ENCODE data around the gene SGK1.
"Not testable (repeated sequence)": the region's sequence is repeated elsewhere in the genome, so short reads cannot be mapped to it uniquely, and the experiment has no call there.

SGK1 gene

GRCh38 chr6:134182528-134182927 lies 135.4 kb downstream of the SGK1 start:
- peak; percentile 17 for DNase-seq

- not testable (repeated sequence) for DNase-seq
Measured at GRCh38 chr6:134181726-134182125, 136.2 kb downstream of the SGK1 start.

DNA sequence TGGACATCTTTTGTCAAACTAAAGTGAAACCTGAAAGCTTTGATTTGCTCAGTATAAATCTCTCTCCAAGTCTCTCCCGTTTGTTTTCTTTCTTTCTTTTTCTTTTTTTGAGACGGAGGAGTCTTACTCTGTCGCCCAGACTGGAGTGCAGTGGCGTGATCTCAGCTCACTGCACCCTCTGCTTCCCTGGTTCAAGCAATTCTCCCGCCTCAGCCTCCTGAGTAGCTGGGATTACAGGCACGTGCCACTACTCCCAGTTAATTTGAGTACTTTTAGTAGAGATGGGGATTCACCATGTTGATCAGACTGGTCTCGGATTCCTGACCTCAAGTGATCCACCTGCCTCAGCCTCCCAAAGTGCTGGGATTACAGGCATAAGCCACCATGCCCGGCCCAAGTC lies 136.7 kb downstream of the SGK1 start:
- DNase-seq: not testable (repeated sequence)

DNA sequence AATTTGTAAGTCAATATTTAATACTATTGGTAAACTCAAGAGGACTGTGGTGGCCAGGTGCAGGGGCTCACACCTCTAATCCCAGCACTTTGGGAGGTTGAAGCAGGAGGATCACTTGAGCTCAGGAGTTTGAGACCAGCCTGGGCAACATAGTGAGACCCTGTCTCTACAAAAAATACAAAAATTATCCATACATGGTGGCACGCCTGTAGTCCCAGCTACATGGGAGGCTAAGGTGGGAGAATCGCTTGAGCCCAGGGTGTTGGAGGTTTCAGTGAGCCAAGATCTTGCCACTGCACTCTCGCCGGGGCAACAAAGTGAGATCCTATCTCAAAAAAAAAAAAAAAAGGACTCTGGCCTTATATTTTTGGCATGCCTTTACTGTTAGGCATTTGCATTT lies 137.4 kb downstream of the SGK1 start:
- not testable (repeated sequence) for DNase-seq

DNA sequence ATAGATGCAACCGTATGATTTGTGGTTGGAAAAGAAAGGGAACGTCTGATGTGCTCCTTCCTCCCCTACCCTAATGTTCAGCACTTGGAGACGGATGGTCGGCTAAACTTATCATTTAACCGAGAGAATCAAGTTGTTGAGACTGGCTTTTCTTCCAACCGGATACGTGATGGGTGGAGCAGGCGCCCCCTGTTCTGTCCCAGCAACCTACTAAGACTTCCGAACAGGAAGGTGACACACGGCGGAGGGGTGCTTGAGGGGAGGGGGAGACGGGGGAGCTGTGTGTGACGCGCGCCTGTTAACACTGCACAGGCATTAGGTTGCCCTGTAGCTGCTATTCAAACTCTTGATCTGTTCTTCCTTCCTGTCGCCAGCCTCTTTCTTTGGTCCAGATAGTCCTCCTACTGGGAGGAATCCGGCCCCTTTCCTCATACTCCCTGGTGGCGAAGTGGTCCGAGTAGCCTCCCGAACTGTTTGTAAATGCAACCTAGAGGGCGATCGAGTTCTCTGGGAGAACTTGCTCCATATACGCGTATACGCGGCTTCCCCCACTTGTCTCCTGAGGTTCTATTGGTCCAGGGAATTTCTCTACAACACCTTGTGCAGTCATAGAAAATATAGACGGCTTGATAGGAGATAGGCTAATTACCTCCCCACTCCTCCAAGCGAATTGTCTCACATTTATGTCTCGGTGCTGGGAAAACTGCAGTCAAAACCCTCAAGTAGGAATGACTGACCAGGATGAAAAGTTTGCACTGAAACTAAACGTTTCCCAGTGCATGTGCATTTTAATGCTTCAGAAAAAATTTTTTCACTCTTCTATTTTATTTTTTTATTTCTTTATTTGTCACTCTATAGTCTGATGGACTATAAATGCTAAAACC lies 139.5 kb downstream of the SGK1 start:
- no peak for DNase-seq

- DNase-seq: no peak
Measured at GRCh38 chr6:134177753-134178160, 140.2 kb downstream of the SGK1 start.

DNA sequence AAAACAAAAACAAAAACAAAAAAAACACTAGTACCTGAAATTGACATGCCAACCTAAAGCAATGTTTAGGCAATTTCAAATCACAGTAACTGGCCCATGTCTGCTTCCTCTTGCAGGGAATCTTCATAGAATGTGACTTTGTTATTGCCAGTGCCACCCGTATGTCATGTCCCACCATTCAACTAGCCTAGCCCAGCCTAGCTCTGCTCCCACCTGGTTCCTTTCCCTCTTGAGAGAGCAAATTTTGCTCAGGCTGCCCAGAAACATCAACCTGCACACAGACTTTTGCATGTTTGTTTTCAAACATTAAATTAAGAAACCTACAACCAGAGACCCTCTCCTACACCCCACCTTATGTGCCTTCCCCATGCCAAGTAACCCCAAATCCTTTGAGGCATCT lies 140.7 kb downstream of the SGK1 start:
- no peak for DNase-seq

- no peak for DNase-seq
Measured at GRCh38 chr6:134176264-134176975, 141.5 kb downstream of the SGK1 start.

DNA sequence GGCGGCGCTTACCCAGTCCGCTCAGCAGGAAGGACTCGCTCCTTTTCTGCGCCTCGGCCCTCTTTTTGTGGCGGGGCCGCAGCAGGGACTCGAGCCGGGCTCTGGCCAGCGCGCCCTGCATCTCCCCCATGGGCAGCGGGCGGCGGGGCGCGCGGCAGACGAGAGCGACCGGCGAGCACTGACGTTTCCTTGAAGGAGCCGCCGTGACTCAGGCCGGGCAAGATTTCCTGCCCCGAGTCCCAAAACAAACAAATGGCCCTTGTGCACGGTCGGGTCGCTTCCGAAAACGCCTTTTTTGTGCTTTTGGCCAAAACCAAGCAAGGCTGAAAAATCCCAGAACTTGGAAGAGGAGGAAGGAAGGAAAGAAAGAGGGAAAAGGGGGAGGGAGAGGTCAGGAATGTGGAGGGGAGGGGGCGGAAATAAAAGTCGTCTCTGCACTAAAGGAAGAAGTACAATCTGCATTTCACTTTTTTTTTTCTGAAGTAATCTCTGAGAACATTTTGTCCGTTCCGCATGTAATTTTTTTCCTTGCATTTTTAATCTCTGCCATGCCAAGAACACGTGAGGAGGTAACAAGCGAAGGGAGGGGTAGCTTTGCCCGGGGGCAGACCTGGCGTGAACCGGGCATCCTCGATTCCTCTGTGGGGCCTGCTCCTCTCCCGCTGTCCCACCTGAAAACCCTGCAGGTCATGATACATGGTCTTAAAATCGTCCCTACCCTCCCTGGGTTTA lies 142.2 kb downstream of the SGK1 start:
- DNase-seq: no peak

GRCh38 chr6:134174672-134175531 lies 143.0 kb downstream of the SGK1 start:
- DNase-seq: peak; percentile 78

DNA sequence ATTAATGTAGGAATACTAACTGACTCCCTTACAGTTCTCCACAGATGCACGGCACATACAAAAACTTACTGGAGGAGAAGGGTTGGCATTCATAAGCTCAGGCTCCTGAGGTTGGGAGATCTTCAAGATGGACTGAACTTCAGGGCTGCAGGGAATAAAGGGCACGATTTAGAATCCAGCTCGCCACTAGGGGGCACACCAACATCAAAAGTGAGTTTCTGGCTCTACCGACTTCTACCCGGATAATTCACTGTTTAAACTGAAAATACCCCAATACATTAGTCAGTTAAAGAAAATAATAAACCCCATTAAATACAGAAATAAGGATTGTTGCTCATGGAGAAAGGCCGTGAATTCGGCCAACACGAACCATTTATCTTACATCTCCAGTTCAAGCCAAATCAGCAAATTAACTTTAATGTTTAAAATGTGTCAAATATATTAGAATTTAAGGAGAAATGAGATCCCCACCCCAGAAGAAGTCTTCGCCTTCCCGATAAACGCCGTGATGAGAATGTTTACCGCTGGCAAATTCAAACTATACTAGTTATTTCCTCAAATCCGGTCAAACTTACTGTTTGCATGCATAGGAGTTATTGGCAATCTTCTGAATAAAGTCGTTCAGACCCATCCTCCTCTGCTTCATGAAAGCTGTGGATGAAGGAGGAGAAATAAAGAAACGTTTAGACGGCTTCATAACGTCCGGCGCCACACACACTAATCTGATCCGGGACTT lies 143.8 kb downstream of the SGK1 start:
- peak; percentile 48 for DNase-seq

- no peak for DNase-seq
Measured at GRCh38 chr6:134173366-134173725, 144.6 kb downstream of the SGK1 start.

- DNase-seq: no peak
Measured at GRCh38 chr6:134172706-134173365, 145.1 kb downstream of the SGK1 start.

DNA sequence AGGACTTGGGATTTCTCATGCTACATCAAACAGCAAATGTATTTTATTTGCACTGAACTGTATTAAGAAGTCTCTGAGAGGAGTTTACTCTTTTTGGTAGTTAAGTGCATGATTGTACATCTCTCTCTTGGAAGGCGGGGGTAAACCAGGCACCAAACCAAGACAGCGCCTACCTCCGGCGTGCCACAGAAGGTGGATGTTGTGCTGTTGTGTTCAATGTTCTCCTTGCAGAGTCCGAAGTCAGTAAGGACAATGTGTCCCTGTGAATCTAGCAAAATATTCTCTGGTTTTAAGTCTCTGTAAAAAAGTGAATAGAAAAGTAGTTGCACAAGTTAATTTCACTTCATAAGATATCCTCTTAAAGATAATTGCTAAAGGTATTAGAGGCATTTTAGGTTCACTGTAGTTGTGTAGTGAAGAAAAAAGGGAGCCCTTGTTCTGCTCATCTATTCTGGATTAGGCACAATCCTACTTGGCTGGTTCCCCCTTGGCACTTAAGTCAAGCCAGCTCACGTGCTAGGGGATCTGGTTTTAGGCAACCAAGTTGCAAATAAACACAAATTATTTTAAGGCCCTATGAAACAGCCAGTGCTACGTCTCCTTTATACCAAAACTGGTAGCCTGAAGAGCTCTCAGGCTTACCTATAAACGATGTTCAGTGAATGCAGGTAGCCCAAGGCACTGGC lies 145.7 kb downstream of the SGK1 start:
- no peak for DNase-seq

DNA sequence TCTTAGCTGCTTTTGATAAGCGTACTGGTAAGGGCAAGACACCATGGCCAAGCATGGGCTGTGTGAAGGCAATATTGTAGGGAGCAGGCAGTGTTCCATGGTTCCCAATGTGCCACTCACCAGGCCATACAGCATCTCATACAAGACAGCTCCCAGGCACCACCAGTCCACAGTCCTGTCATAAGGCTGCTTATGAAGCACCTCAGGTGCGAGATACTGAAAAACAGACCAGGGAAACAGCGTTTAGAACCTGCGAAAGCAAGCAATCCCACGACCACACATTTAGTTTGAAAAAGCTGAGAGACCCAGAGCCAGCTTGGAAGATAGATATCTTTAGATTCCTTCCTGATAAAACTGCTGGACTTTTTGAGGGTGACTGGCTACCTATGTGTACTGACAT lies 146.4 kb downstream of the SGK1 start:
- no peak for DNase-seq

DNA sequence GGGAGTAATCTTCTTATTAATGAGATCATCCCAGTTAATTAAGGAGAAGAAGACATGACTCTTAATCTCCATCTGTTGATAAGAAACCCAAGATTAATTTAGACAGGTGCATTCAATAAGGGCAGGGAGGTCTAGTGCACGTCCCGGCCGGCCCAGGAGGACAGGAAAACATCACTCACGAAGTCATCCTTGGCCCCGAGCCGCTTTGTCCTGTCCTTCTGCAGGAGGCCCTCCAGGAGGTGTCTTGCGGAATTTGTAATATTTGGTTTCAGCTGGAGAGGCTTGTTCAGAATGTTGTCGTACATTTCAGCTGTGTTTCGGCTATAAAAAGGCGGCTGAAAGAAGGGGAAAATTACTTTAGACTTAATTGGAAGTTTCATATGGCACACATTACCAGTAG lies 147.1 kb downstream of the SGK1 start:
- DNase-seq: no peak

- DNase-seq: no peak
Measured at GRCh38 chr6:134169871-134170486, 147.9 kb downstream of the SGK1 start.

DNA sequence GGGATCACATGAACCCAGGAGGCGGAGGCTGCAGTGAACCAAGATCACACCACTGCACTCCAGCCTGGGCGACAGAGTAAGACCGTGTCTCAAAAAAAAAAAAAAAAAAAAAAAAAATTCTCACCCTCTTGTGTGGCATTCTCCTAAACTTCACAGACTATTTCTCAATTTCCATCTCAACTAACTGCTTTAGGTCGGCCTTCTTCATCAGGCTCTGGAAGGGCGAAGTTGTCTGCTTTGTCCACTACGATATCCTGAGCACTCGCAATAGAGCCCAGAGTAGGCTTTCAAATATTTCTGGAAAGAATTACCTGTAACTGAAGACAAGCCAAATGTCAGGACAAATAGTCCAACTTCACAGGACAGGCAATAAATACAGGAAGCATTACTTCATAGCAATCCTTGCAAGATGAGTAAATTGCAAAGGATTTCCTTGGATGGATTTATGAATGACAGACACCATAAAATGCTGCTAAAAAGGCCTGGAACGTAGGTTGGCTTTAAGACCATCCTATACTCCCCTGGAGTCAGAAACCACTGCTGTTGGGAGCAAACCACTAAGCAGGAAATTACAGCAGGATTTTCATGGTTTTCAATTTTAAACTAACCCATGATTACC lies 149.2 kb downstream of the SGK1 start:
- no peak for DNase-seq

DNA sequence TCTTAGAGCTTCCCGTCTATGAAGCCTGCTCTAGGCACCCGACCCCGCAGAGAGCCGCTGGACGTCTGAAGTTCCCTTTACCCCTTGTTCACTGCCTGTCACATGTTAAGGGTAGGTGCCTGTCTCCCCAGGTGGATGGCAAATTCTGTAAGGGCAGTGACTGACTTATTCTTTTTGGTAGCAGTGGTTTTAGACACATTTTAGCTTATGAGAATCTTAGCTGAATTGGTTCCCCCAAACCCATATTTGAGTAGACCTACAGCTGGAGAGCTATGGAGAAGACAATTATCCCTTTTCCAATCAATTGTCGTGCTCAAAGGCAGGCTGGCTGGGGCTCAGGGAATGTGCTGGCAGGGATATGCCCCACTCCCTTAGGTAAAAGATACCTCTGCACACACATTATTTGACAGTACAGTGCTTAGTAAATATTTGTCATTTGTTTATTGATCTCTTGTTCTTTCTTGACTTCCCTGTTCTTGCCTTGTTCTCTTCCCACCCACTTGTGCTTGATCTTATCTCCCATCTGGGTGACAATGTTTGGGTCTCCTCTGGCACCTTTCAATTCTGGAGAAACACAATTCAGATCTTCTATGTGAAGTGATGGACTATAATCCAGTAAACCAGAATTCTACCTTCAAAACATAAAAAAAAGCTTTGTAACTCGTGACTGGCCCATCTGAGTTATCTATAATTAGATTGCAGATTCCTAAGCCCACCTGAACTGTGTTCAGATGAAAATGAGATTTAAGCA lies 151.2 kb downstream of the SGK1 start:
- no peak for DNase-seq
